ENCODE data around the gene SNAP91. TPM values are rescaled to one million over a fixed set of nuclear protein-coding genes. Genes with fewer than 3 reads are reported as not detected.
"Not testable (repeated sequence)": the region's sequence is repeated elsewhere in the genome, so short reads cannot be mapped to it uniquely, and the experiment has no call there.

Gene SNAP91
- total RNA-seq, 1 donor from 2014 or later: not detected

DNA sequence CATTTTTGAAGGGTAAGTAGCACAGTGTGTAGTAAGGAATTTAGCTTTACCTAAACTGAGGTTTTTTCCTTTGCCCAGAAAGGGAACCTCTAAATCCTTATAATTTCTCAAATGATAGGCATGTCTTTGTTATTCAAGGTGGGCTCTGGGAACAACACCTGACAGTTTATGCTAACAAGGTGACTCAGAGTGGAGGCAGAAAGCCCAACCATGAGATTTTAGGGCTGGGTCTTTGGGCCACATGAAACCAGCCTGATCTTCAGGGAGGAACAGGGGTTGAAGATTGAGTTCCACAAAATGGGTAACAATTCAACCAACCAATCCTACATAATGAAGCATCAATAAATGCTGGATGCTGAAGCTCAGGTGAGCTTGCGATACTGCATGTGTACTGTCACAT is 149.9 kb downstream of the SNAP91 start:
- DNase-seq (no peak), ATAC-seq (no peak)
- Histone ChIP-seq H3K27ac (no peak overlapping the region), H3K4me1 (no peaks in the 10 kb centered on the region), H3K27me3 (no peaks in the 10 kb centered on the region), H3K36me3 (no peaks in the 10 kb centered on the region), H3K4me3 (no peak overlapping the region), H3K9me3 (no peaks in the 10 kb centered on the region)
- TF ChIP-seq, protein P1, sequence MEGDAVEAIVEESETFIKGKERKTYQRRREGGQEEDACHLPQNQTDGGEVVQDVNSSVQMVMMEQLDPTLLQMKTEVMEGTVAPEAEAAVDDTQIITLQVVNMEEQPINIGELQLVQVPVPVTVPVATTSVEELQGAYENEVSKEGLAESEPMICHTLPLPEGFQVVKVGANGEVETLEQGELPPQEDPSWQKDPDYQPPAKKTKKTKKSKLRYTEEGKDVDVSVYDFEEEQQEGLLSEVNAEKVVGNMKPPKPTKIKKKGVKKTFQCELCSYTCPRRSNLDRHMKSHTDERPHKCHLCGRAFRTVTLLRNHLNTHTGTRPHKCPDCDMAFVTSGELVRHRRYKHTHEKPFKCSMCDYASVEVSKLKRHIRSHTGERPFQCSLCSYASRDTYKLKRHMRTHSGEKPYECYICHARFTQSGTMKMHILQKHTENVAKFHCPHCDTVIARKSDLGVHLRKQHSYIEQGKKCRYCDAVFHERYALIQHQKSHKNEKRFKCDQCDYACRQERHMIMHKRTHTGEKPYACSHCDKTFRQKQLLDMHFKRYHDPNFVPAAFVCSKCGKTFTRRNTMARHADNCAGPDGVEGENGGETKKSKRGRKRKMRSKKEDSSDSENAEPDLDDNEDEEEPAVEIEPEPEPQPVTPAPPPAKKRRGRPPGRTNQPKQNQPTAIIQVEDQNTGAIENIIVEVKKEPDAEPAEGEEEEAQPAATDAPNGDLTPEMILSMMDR (IDR thresholded peaks at IDR 0.05): no peak
- intact Hi-C loops (cut with DNase I): no loop called here

DNA sequence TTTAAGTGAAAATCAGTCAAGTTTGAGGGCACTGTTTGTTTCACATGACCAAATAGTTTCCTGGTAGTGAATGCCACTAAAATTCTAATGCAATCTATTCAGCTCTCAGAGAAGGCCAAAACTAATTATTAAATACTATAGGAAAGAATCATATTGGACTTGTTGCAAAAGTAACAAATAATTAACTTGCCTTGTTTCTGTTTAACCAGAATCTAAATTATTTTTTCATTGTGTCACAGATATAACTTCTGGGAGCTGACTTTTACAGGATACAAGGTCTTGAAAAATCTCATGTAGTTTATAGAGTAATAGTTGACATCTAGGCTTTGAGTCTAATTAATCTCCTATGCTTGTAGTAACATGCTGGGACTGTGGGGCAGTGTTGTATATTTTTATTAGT is 152.0 kb downstream of the SNAP91 start:
- Histone ChIP-seq H3K4me1 (no peaks in the 10 kb centered on the region), H3K27me3 (no peaks in the 10 kb centered on the region), H3K36me3 (no peaks in the 10 kb centered on the region), H3K9me3 (no peaks in the 10 kb centered on the region), H3K4me3 (no peak overlapping the region), H3K27ac (no peak overlapping the region)
- TF ChIP-seq, protein P1 (IDR thresholded peaks at IDR 0.05): no peak
- ATAC-seq: no peak
- intact Hi-C loops (cut with DNase I): no loop called here
- DNase-seq: no peak

GRCh38 chr6:83551748-83552147 is 157.2 kb downstream of the SNAP91 start:
- H3K4me1 ChIP-seq; H3K9me3 ChIP-seq; H3K27ac ChIP-seq; H3K27me3 ChIP-seq; ATAC-seq; H3K36me3 ChIP-seq; DNase-seq; H3K4me3 ChIP-seq; intact Hi-C loops (cut with DNase I): not testable (repeated sequence)

GRCh38 chr6:83550482-83550881 is 158.4 kb downstream of the SNAP91 start:
- H3K27me3 ChIP-seq; H3K4me1 ChIP-seq; H3K9me3 ChIP-seq; intact Hi-C loops (cut with DNase I); H3K36me3 ChIP-seq; H3K27ac ChIP-seq; DNase-seq; H3K4me3 ChIP-seq; ATAC-seq: not testable (repeated sequence)

GRCh38 chr6:83546636-83547035 is 162.3 kb downstream of the SNAP91 start:
- no peak overlapping the region for H3K4me3 ChIP-seq
- no peaks in the 10 kb centered on the region for H3K36me3 ChIP-seq
- no peak for DNase-seq
- H3K27ac ChIP-seq: no peak overlapping the region
- H3K27me3 ChIP-seq: no peaks in the 10 kb centered on the region
- ATAC-seq: no peak
- no peaks in the 10 kb centered on the region for H3K9me3 ChIP-seq
- TF ChIP-seq, protein P1 (IDR thresholded peaks at IDR 0.05): no peak
- no peaks in the 10 kb centered on the region for H3K4me1 ChIP-seq
- intact Hi-C loops (cut with DNase I): no loop called here

- no peaks in the 10 kb centered on the region for H3K36me3 ChIP-seq
- H3K27me3 ChIP-seq: no peaks in the 10 kb centered on the region
- no peaks in the 10 kb centered on the region for H3K4me1 ChIP-seq
- H3K9me3 ChIP-seq: no peaks in the 10 kb centered on the region
- no peak for ATAC-seq
- H3K27ac ChIP-seq: no peak overlapping the region
- TF ChIP-seq, protein P1 (IDR thresholded peaks at IDR 0.05): no peak
- no peak overlapping the region for H3K4me3 ChIP-seq
- intact Hi-C loops (cut with DNase I): no loop called here
- DNase-seq: no peak
These were observed 169.2 kb downstream of the SNAP91 start for GRCh38 chr6:83539678-83540077.
